AG10803 (cell line): ENCODE measurements around the gene SLC9A3.

Experiments
- DNase-seq: peaks from one replicate; pipeline ENCODE4 v3.0.0; 2010; ENCODE audit warnings: low read depth
- H3K4me3 ChIP-seq: 2 replicates; pipeline ENCODE4 v1.5.1; 2011; ENCODE audit warnings: mild to moderate bottlenecking, low read length, control low read depth
- CTCF ChIP-seq: conservative IDR thresholded peaks from 2 replicates; pipeline ENCODE4 v1.5.1; 2011; ENCODE audit warnings: mild to moderate bottlenecking, low read length, control low read depth, inconsistent platforms

The SLC9A3 gene

GRCh38 chr5:455806-456205, 68.4 kb downstream of the SLC9A3 start:
- DNase-seq, result no peak
- TF ChIP-seq CTCF, result no peak
- H3K4me3 ChIP-seq, result no peak overlapping the region

DNA sequence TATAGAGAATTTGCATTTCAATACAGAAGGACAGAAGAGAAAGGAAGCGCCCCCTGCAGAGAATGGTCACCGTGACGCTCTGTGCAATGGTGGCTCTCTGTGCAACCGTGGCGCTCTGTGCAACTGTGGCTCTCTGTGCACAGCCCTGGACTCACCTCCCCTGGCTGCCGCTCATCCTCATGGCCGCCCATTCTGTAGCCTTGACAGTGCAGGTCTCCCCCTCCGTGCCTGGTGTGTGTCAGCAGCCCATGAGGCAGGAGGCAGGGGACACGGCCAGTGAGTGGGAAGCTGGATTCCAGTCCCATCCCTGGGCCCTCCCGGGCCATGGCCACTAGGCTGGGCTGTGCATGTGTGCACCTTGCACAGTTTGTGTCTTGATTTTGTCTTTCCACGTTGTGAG, 69.3 kb downstream of the SLC9A3 start:
- DNase-seq, result no peak
- TF ChIP-seq CTCF, result no peak
- H3K4me3 ChIP-seq, result no peak overlapping the region

DNA sequence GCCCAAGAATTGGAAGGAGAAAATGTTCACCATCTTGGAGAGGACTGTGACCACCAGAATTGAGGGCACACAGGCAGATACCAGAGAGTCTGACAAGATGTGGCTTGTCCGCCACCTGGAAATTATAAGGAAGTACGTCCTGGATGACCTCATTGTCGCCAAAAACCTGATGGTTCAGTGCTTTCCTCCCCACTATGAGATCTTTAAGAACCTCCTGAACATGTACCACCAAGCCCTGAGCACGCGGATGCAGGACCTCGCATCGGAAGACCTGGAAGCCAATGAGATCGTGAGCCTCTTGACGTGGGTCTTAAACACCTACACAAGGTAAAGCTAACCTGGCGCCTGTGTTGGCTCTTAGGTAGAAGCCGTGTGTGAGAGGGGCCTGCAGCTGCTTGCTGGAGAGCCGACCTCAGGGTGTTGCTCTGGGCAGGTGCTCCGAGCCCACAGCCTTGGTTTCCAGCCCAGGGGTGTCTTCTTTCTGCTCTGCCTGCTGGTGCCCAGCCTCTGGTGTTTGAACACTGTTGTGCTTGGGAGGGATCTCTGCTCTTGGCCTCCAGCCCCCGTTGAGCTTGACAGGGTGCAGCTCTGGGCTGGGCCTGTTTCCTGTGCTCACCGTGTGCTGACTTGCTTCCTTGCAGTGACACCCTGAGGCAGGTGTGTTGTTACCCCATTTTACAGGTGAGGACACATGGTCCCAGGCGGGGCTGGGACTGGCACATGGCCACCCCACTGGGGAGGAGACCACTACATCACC, 70.3 kb downstream of the SLC9A3 start:
- no peak for TF ChIP-seq CTCF
- no peak overlapping the region for H3K4me3 ChIP-seq
- no peak for DNase-seq

DNA sequence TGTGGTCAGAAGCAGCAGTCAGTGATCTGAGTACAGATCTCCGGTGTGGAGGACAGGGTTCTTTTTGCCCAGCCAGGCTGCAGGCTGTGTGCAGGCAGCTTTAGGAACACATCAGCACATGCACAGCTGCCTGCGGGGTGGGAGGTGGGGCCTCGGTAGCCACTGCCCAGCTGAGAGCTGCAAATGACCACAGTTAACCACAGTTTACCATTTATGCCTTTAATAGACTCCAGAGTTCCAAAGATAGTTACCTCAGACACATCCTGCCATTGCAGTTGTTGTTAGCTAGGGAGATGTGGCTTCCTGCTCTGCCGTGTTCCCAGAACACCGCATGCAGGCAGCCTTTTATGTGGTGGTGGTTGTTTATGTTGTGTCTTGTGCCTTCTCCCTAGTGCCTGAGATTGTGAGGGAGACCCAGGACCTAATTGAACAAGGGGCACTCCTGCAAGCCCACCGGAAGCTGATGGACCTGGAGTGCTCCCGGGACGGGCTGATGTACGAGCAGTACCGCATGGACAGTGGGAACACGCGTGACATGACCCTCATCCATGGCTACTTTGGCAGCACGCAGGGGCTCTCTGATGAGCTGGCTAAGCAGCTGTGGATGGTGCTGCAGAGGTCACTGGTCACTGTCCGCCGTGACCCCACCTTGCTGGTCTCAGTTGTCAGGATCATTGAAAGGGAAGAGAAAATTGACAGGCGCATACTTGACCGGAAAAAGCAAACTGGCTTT, 71.1 kb downstream of the SLC9A3 start:
- TF ChIP-seq CTCF, result no peak
- no peak for DNase-seq
- no peak overlapping the region for H3K4me3 ChIP-seq

- no peak for DNase-seq
- TF ChIP-seq CTCF, result no peak
- no peak overlapping the region for H3K4me3 ChIP-seq
These were observed 72.4 kb downstream of the SLC9A3 start for GRCh38 chr5:451587-452458.

DNA sequence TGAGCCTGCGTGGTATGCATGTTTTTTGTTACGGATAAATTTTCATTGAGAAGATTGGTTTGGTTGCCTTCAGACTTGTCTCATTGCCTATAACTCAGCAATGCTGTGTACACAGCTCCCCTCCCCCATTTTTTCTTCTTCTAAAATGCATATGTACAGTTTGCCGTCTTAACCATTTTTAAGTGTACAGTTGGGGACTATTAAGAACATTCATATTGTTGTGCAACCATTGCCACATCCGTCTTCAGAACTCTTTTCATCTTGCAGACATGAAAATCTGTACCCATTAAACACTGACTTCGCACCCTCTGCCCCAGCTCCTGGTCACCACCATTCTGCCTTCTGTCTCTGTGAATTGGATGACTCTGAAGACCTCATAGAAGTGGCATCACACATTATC, 75.1 kb downstream of the SLC9A3 start:
- no peak overlapping the region for H3K4me3 ChIP-seq
- no peak for DNase-seq
- TF ChIP-seq CTCF, result no peak
